GM12873 (cell line): ENCODE data around the gene ADAMTS17.

Experiments
- CTCF ChIP-seq: IDR thresholded peaks from 2 replicates; pipeline ENCODE4 v1.5.1; 2012; ENCODE audit warnings: low read depth, mild to moderate bottlenecking, moderate library complexity, low read length, control low read depth; ENCODE audit not compliant: insufficient read depth; ENCODE audit errors: missing control alignments

The ADAMTS17 gene

DNA sequence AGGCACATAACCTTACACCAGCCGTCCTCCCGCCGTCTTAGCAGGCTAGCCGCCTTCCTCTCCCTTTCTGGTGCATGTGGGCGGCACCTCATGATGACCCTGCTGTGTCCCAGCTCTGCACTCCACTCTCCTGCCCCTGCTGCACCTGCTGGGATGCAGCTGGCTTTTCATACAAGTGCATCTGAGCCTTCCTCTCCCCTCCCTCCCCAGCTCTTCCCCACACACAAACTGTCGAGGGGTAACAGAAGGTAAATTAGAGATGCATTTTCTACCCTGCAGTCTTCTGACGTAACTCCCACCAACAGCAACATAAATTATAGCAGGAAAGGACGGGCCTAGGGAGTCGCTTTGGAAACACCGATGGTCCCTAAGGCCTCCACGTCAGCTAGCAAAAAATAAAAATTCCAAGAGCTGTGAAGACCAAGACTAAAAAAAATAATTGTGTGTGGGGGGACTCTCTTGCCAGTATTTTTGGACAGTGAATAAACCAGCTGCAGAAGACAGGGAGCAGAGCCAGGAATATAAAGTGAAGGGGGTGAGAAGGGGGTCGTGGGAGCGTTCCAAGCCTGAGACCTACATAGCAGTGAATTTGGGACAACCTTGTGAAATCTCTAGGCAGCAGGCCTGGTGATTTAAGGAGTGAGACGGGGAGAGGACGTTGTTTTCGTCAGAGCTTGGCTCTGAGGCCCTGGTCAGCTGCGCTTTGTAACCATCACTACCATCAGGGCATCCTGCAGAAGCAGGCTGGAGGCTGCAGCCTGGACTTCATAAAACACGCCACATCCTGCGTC, 216.2 kb downstream of the ADAMTS17 start:
- TF ChIP-seq CTCF, result no peak

GRCh38 chr15:100124936-100125335, 216.8 kb downstream of the ADAMTS17 start:
- no peak for TF ChIP-seq CTCF

DNA sequence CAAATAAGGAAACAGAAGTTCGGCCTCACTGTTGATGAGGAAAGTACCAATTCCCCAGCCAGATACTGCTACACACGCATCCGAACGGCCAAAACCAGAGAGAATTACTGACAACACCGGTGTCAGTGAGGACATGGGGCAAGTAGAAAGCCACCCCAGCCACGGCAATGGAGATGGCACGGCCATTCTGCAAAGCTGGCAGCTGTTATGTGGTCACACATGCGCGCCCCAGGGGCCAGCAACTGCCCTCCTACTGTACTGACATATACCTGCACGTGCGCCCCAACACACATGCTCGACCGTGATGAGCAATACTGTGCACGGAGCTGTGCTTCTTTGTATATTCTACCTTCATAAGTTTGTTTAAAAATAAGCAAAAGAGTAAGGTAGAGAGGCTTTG, 217.4 kb downstream of the ADAMTS17 start:
- TF ChIP-seq CTCF, result no peak

DNA sequence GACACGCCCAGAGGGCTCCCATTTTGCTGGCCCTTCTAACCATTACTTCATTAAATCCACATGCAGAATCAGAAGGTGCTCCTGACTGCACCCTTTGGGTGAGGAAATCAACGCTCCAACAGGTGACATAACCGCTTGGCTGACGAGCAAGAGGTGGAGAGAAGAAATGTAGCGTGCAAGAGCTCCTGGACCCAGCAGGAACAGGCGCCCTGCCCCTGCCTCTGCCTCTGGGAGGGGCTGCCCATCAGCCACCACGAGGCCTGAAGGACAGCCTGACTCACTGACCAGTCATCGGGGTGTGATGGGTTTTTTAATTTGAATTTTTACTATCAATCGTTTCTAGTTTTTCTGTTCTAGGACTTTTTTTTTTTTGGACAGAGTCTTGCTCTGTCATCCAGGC, 218.2 kb downstream of the ADAMTS17 start:
- no peak for TF ChIP-seq CTCF

DNA sequence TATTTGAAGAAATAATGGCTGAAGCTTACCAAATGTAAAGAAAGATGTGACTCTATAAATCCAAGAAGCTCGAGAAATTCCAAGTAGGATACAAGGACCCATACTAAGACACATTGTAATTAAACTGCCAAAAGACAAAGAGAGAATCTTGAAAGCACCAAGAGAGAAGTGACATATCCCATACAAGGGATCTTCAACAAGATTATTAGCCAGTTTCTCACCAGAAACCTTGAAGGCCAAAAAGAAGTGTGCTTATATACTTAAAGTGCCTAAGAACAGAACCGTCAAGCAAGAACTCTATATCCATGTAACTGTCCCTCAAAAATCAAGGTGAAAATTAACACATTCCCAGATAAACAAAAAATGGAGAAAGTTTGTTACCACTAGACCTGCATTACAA, 220.5 kb downstream of the ADAMTS17 start:
- TF ChIP-seq CTCF, result no peak

DNA sequence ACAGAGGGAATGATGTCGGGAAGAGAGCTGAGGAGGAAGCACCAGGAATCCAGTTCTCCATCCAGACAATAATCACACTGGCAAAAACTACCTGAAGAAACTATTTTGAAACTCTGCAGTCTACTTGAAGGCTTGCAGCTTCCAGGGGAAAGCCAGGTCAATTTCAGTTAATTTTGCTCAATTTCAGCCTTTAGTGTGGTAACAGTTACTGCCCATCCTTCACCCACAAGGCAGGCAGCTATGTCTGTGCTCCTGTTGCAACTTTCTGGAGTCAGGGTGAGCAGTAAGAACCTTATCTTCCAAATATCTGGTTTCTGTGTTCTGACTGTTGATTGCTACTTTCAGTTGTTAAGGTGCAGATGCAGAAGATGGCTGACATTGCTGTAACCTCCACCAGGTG, 221.7 kb downstream of the ADAMTS17 start:
- no peak for TF ChIP-seq CTCF

DNA sequence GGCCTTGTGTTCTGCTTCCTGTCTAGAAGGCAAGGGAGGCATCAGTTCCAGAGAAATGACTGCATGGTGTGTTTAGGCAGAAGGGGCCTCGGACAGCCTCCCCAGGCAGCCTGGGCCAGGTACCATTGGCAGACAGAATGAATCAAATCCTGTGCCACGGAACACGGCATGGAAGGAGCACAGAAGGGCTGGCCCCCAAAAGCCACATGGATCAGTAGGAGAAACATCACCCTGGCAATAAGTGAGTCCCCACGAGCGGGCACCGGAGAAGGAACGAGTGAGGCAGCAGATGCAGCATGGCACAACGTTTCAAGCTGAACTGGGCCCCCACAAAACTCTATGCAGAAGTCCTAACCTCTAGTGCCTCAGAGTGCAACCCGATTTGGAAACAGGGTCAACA, 223.2 kb downstream of the ADAMTS17 start:
- no peak for TF ChIP-seq CTCF
